Activated CD8-positive, alpha-beta T cell treated with anti-CD3 and anti-CD28 coated beads for 36 hours (primary cell): ENCODE data around the gene SPOP. TPM values are rescaled to one million over a fixed set of nuclear protein-coding genes. Genes with fewer than 3 reads are reported as not detected.

Source experiments
- ATAC-seq: fragments of 200-7000 bp; cut with Tn5 transposase; one replicate; pipeline ENCODE4 v1.10.0; 2021; ENCODE audit warnings: mild to moderate bottlenecking, moderate library complexity
- CTCF ChIA-PET: fragments of 350-600 bp; sonication (Branson Sonifier 250); formaldehyde crosslinking; loops from one replicate; lab custom pipeline; 2021; ENCODE audit warnings: antibody characterized with exemption; lab: Charles Lee
- POLR2A ChIA-PET: fragments of 350-600 bp; sonication (Branson Sonifier 250); formaldehyde crosslinking; loops from one replicate; lab custom pipeline; 2021; ENCODE audit warnings: antibody characterized with exemption; lab: Charles Lee
- DNase-seq: peaks from one replicate; pipeline ENCODE4 v3.0.0-alpha.2; 2020
- H3K27ac Mint-ChIP-seq: one replicate; pipeline ENCODE4 v1.8.0; 2021; ENCODE audit warnings: mild to moderate bottlenecking, mixed read lengths
- H3K27me3 Mint-ChIP-seq: one replicate; pipeline ENCODE4 v1.8.0; 2021; ENCODE audit warnings: mixed read lengths
- H3K36me3 Mint-ChIP-seq: one replicate; pipeline ENCODE4 v1.8.0; 2021; ENCODE audit warnings: low read depth, mixed read lengths
- H3K4me1 Mint-ChIP-seq: one replicate; pipeline ENCODE4 v1.8.0; 2021; ENCODE audit warnings: low read depth, mixed read lengths
- H3K4me3 Mint-ChIP-seq: one replicate; pipeline ENCODE4 v1.8.0; 2021; ENCODE audit warnings: mild to moderate bottlenecking, moderate library complexity, mixed read lengths
- H3K9me3 Mint-ChIP-seq: one replicate; pipeline ENCODE4 v1.8.0; 2021; ENCODE audit warnings: mixed read lengths
- CTCF ChIP-seq: fragments of 200-600 bp; IDR thresholded peaks from one replicate; pipeline ENCODE4 v1.8.0; 2022; ENCODE audit warnings: antibody characterized with exemption, mild to moderate bottlenecking
- intact Hi-C: fragments of 100-400 bp; cut with micrococcal nuclease; formaldehyde crosslinking; loops from one replicate; pipeline ENCODE4 v1.10.0; 2022
- total RNA-seq, 2 experiments: library from RNA; stranded (reverse); gene quantifications; one replicate each; pipeline ENCODE4 v1.2.3, GENCODE V29; 2021

Gene SPOP
- total RNA-seq, 2 experiments from 2014 or later = 61.6 to 63.5 TPM

- Mint-ChIP-seq H3K27me3 (no peaks in the 10 kb centered on the region), H3K27ac (no peak overlapping the region), H3K4me3 (no peak overlapping the region), H3K4me1 (no peaks in the 10 kb centered on the region), H3K9me3 (no peaks in the 10 kb centered on the region), H3K36me3 (peaks cover 16% of the 10 kb centered on the region)
- TF ChIP-seq CTCF = no peak
- POLR2A ChIA-PET = interaction anchor here (1.3 to 2.1 kb wide), 2 partner anchors 8 to 65 kb away, joined by 3 to 4 read pairs; no protein-coding TSS in a partner anchor
- intact Hi-C loops = no loop called here
- ATAC-seq = no peak
- no peak for DNase-seq
- CTCF ChIA-PET = interaction anchor here (0.9 to 2.3 kb wide), 5 partner anchors 22 to 400 kb away, joined by 4 to 10 read pairs (median 5); no protein-coding TSS in a partner anchor
Observed at GRCh38 chr17:49596613-49597244, 81.2 kb downstream of the SPOP start.

GRCh38 chr17:49595980-49596379, 81.9 kb downstream of the SPOP start:
- Mint-ChIP-seq H3K4me3 (no peak overlapping the region), H3K27me3 (no peaks in the 10 kb centered on the region), H3K27ac (no peak overlapping the region), H3K9me3 (no peaks in the 10 kb centered on the region), H3K4me1 (no peaks in the 10 kb centered on the region), H3K36me3 (peaks cover 12% of the 10 kb centered on the region)
- TF ChIP-seq CTCF = no peak
- ChIA-PET CTCF (interaction anchor here (0.7 to 2.3 kb wide), 4 partner anchors 19 to 401 kb away, joined by 3 to 5 read pairs (median 4); no protein-coding TSS in a partner anchor), POLR2A (interaction anchor here (1.3 to 2.1 kb wide), 2 partner anchors 8 to 66 kb away, joined by 3 to 4 read pairs; no protein-coding TSS in a partner anchor)
- ATAC-seq (no peak), DNase-seq (no peak)
- intact Hi-C loops = no loop called here

GRCh38 chr17:49595328-49595727, 82.6 kb downstream of the SPOP start:
- ChIA-PET CTCF (interaction anchor here (0.8 to 1.4 kb wide), 3 partner anchors 26 to 405 kb away, joined by 3 read pairs; no protein-coding TSS in a partner anchor), POLR2A (no interaction called here)
- TF ChIP-seq CTCF = no peak
- no peaks in the 10 kb centered on the region for H3K9me3 Mint-ChIP-seq
- H3K4me1 Mint-ChIP-seq = no peaks in the 10 kb centered on the region
- no peak for ATAC-seq
- no peaks in the 10 kb centered on the region for H3K27me3 Mint-ChIP-seq
- DNase-seq = no peak
- peaks cover 11% of the 10 kb centered on the region for H3K36me3 Mint-ChIP-seq
- intact Hi-C loops = no loop called here
- no peak overlapping the region for H3K27ac Mint-ChIP-seq
- no peak overlapping the region for H3K4me3 Mint-ChIP-seq

- no peak overlapping the region for H3K27ac Mint-ChIP-seq
- intact Hi-C loops = no loop called here
- H3K4me3 Mint-ChIP-seq = no peak overlapping the region
- ChIA-PET CTCF (interaction anchor here (0.7 to 1.3 kb wide), 4 partner anchors 25 to 404 kb away, joined by 3 to 4 read pairs (median 3); partner anchors contain the start of gene SLC35B1), POLR2A (no interaction called here)
- H3K9me3 Mint-ChIP-seq = no peaks in the 10 kb centered on the region
- no peaks in the 10 kb centered on the region for H3K4me1 Mint-ChIP-seq
- no peak for DNase-seq
- peaks cover 3% of the 10 kb centered on the region for H3K36me3 Mint-ChIP-seq
- TF ChIP-seq CTCF = no peak
- H3K27me3 Mint-ChIP-seq = no peaks in the 10 kb centered on the region
- no peak for ATAC-seq
Observed at GRCh38 chr17:49592263-49592662, 85.6 kb downstream of the SPOP start.

- intact Hi-C loops = no loop called here
Observed at GRCh38 chr17:49590874-49591273, 87.0 kb downstream of the SPOP start.

More at GRCh38 chr17:49590874-49591273, 87.0 kb downstream of the SPOP start:
- TF ChIP-seq CTCF = no peak
- ATAC-seq (no peak), DNase-seq (no peak)
- H3K4me1 Mint-ChIP-seq = no peaks in the 10 kb centered on the region
- H3K27me3 Mint-ChIP-seq = no peaks in the 10 kb centered on the region
- CTCF ChIA-PET = interaction anchor here (1.2 to 1.5 kb wide), 4 partner anchors 11 to 100 kb away, joined by 3 to 5 read pairs (median 4); partner anchors contain the start of gene NXPH3
- H3K27ac Mint-ChIP-seq = no peak overlapping the region
- H3K4me3 Mint-ChIP-seq = no peak overlapping the region
- H3K9me3 Mint-ChIP-seq = no peaks in the 10 kb centered on the region
- peaks cover 3% of the 10 kb centered on the region for H3K36me3 Mint-ChIP-seq
- POLR2A ChIA-PET = interaction anchor here (0.7 kb wide), 1 partner anchor 9 kb away, joined by 3 read pairs; no protein-coding TSS in a partner anchor
